ENCODE data around the gene BRD9. TPM values are rescaled to one million over a fixed set of nuclear protein-coding genes. Genes with fewer than 3 reads are reported as not detected.
"Not testable (repeated sequence)": the region's sequence is repeated elsewhere in the genome, so short reads cannot be mapped to it uniquely, and the experiment has no call there.

The BRD9 gene
- total RNA-seq, 1 donor from 2014 or later, result 53.0 TPM

DNA sequence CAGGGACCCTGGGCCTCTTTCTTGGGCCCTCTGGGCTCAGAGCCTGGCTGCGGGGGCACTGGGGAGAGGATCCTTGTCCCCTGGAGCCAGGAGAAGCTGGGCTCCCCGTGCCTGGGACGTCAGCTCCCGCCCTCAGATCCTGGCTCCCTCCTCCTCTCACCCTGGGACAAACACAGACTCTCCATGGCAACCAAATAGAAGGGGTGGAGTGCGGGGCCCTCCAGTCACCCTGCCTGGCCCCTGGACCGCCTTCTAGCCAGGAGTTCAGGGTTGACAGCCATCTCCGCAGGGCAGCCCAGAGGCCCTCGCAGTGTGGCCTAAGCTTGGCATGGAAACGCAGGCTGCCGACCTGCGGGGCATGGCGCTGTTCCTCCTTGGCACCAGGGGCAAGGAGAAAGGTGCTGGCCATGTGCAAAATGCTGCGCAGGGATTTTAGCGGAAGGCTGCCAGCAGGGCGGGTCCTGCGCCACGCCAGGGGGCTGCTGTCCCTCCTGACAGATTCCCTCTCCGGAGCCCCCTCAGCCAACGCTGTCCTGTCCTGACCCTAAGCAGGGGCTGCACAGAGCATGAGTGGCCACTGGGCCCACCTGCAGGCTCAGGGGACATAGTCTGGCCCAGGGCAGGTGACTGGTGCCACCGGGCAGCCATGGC, 42.8 kb downstream of the BRD9 start:
- Mint-ChIP-seq H3K9me3 (ENCODE audit: unreplicated experiment) (no peaks in the 10 kb centered on the region), H3K27me3 (ENCODE audit: unreplicated experiment) (peaks cover 30% of the 10 kb centered on the region), H3K4me3 (ENCODE audit: unreplicated experiment) (no peak overlapping the region), H3K36me3 (ENCODE audit: low read depth, unreplicated experiment) (peaks cover 12% of the 10 kb centered on the region), H3K4me1 (ENCODE audit: unreplicated experiment) (peaks cover 2% of the 10 kb centered on the region), H3K27ac (ENCODE audit: unreplicated experiment) (no peak overlapping the region)
- DNase-seq (ENCODE audit: low spot score), result no peak
- TF ChIP-seq, protein P1, sequence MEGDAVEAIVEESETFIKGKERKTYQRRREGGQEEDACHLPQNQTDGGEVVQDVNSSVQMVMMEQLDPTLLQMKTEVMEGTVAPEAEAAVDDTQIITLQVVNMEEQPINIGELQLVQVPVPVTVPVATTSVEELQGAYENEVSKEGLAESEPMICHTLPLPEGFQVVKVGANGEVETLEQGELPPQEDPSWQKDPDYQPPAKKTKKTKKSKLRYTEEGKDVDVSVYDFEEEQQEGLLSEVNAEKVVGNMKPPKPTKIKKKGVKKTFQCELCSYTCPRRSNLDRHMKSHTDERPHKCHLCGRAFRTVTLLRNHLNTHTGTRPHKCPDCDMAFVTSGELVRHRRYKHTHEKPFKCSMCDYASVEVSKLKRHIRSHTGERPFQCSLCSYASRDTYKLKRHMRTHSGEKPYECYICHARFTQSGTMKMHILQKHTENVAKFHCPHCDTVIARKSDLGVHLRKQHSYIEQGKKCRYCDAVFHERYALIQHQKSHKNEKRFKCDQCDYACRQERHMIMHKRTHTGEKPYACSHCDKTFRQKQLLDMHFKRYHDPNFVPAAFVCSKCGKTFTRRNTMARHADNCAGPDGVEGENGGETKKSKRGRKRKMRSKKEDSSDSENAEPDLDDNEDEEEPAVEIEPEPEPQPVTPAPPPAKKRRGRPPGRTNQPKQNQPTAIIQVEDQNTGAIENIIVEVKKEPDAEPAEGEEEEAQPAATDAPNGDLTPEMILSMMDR (IDR thresholded peaks at IDR 0.05; ENCODE audit: unreplicated experiment), result no peak

DNA sequence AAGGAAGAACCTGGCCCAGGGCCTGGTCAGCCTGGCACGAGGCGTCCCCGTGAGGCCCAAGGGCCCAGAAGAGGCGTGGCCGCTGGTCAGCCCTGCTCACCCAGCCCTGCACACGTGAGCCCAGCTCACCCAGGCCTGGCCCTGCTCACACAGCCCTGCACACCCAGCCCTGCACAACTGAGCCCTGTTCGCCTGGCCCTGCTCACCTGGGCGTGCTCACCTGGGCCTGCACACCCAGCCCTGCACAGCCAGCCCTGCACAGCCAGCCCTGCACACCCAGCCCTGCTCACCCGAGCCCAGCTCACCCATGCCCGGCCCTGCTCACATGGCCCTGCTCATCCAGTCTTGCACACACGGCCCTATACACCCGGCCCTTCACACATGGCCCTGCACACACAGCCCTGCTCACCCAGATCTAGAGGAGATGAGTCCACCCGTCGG, 43.9 kb downstream of the BRD9 start:
- TF ChIP-seq, protein P1 (IDR thresholded peaks at IDR 0.05; ENCODE audit: unreplicated experiment), result no peak
- Mint-ChIP-seq H3K36me3 (ENCODE audit: low read depth, unreplicated experiment) (peaks cover 12% of the 10 kb centered on the region), H3K4me1 (ENCODE audit: unreplicated experiment) (peaks cover 2% of the 10 kb centered on the region), H3K9me3 (ENCODE audit: unreplicated experiment) (no peaks in the 10 kb centered on the region), H3K27ac (ENCODE audit: unreplicated experiment) (no peak overlapping the region), H3K27me3 (ENCODE audit: unreplicated experiment) (peaks cover 31% of the 10 kb centered on the region), H3K4me3 (ENCODE audit: unreplicated experiment) (no peak overlapping the region)
- DNase-seq (ENCODE audit: low spot score), result no peak

DNA sequence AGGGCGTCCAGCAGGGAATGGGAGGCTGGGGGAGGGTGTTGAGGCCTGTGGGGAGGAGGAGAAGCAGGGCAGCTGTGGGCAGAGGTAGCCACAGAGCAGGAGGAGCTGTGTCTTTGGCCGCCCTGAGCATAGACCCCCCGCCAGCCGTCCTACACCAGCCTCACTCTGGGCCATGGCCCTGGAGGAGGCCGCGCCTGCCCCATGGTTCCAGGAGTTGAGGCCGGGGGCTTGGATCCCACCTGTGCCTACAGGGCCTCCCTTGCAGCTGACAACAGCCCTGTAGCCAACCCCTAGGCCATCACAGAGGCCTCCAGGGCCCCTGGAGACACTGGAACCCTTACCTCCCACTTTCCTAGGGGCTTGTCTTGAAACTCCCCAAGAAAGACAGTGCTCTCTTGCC, 44.9 kb downstream of the BRD9 start:
- not testable (repeated sequence) for H3K9me3 Mint-ChIP-seq (ENCODE audit: unreplicated experiment); H3K4me1 Mint-ChIP-seq (ENCODE audit: unreplicated experiment); H3K27ac Mint-ChIP-seq (ENCODE audit: unreplicated experiment); H3K4me3 Mint-ChIP-seq (ENCODE audit: unreplicated experiment); DNase-seq (ENCODE audit: low spot score)
- H3K36me3 Mint-ChIP-seq (ENCODE audit: low read depth, unreplicated experiment), result peaks cover 12% of the 10 kb centered on the region
- H3K27me3 Mint-ChIP-seq (ENCODE audit: unreplicated experiment), result peaks cover 28% of the 10 kb centered on the region

DNA sequence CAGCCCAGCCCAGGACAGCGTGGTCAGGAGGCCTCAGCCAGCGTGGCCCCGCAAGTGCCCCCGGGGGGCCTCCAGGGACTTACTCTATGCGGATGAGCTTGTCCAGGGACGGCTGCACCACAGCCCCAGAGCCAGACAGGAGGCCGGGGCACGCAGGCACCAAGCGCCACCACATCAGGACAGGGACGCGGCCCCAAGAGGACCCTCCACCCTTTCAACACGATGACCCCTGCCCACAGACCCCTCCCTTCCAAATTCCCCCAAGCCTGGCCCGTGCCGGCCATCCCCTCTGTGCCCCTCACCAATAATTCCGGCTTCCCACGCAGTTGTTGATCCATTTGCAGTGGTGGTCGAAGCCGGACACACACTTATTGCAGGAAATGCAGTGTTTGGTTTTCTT, 45.4 kb downstream of the BRD9 start:
- H3K36me3 Mint-ChIP-seq (ENCODE audit: low read depth, unreplicated experiment); H3K9me3 Mint-ChIP-seq (ENCODE audit: unreplicated experiment); H3K4me3 Mint-ChIP-seq (ENCODE audit: unreplicated experiment); H3K27ac Mint-ChIP-seq (ENCODE audit: unreplicated experiment); H3K4me1 Mint-ChIP-seq (ENCODE audit: unreplicated experiment); DNase-seq (ENCODE audit: low spot score): not testable (repeated sequence)
- peaks cover 26% of the 10 kb centered on the region for H3K27me3 Mint-ChIP-seq (ENCODE audit: unreplicated experiment)

DNA sequence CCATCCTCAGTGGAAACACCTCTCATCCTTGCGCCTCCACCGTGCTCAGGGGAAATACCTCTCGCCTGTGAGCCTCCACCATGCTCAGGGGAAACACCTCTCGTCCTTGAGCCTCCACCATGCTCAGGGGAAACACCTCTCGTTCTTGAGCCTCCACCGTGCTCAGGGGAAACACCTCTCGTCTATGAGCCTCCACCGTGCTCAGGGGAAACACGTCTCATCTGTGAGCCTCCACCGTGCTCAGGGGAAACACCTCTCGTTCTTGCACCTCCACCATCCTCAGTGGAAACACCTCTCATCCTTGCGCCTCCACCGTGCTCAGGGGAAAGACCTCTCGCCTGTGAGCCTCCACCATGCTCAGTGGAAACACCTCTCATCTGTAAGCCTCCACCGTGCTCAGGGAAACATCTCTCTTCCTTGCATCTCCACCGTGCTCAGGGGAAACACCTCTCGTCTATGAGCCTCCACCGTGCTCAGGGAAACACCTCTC, 46.0 kb downstream of the BRD9 start:
- peaks cover 24% of the 10 kb centered on the region for H3K27me3 Mint-ChIP-seq (ENCODE audit: unreplicated experiment)
- not testable (repeated sequence) for H3K4me1 Mint-ChIP-seq (ENCODE audit: unreplicated experiment); H3K9me3 Mint-ChIP-seq (ENCODE audit: unreplicated experiment); H3K36me3 Mint-ChIP-seq (ENCODE audit: low read depth, unreplicated experiment); H3K27ac Mint-ChIP-seq (ENCODE audit: unreplicated experiment); DNase-seq (ENCODE audit: low spot score)
- H3K4me3 Mint-ChIP-seq (ENCODE audit: unreplicated experiment), result peak overlapping the region; percentile 2

DNA sequence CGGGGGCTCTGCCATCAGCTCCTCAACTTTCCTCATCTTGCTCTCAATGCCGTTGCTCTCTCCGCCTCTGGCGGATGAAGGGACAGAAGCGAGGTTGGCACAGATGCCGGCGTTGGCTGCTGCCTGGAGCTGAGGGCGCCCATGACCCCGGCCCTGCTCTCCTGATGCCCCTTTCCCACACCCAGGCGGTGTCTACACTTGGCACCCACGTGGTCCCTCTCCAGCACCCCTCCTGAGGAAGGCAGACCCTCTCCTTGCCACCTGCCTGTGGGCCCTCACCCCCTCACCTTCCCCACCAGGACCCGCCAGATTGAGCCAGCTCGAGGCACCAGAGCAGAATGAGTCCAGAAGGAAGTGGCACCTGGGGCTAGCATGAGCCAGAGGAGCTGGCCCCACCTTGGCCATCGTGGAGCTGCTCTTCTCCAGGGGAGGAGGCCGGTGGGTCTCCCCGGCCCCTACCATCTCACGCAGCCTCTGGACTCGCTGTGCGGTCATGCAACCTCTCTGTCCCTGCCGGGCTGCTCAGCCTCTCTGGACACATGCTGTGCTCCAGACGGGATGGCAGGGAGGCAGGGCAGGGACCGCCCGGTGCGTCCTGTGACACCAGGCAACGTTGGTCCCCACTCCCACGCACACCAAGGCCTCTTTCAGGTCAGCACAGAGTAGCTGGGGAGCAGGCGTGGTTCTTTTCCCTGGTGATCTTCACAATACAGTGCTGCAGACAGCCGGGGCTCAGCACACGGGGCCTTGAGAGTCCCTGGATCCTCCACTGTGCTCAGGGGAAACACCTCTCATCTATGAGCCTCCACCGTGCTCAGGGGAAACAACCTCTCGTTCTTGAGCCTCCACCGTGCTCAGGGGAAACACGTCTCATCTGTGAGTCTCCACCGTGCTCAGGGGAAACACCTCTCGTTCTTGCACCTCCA, 46.7 kb downstream of the BRD9 start:
- H3K4me3 Mint-ChIP-seq (ENCODE audit: unreplicated experiment), result peak overlapping the region; percentile 2
- not testable (repeated sequence) for H3K4me1 Mint-ChIP-seq (ENCODE audit: unreplicated experiment); DNase-seq (ENCODE audit: low spot score); H3K27ac Mint-ChIP-seq (ENCODE audit: unreplicated experiment); H3K9me3 Mint-ChIP-seq (ENCODE audit: unreplicated experiment)
- peaks cover 11% of the 10 kb centered on the region for H3K36me3 Mint-ChIP-seq (ENCODE audit: low read depth, unreplicated experiment)
- H3K27me3 Mint-ChIP-seq (ENCODE audit: unreplicated experiment), result peaks cover 24% of the 10 kb centered on the region

DNA sequence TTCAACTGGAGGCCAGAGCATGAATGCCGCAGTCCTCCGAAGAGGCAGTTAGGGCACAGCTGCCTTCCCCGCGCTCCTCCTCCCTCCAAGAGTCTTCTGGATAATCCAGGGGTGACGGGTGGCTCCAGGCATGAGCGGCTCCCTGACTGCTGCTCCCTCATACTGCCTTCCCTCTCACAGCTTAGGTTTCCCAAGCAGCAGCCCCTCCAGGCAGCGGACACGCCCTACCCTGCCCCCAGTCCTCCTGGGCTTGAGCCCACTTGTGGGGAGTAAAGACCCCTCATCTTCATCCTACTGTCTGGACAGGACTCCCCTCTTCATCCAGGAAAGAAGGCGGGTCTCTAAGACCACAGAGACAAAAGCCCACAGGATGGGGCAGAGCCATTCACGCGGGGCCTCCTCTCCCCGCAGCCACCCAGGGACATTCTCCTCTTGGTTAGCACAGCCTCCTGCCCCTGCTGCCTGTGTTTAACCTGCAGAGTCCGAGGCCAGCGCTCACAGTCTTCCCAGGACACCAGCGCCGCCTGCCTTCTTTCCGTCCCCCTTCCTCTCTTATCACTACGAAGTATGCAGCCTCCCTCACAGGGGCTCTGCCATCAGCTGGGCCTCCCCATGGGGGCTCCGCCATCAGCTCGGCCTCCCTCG, 47.4 kb downstream of the BRD9 start:
- peaks cover 24% of the 10 kb centered on the region for H3K27me3 Mint-ChIP-seq (ENCODE audit: unreplicated experiment)
- H3K4me3 Mint-ChIP-seq (ENCODE audit: unreplicated experiment); H3K4me1 Mint-ChIP-seq (ENCODE audit: unreplicated experiment); DNase-seq (ENCODE audit: low spot score); H3K9me3 Mint-ChIP-seq (ENCODE audit: unreplicated experiment): not testable (repeated sequence)
- H3K36me3 Mint-ChIP-seq (ENCODE audit: low read depth, unreplicated experiment), result peaks cover 11% of the 10 kb centered on the region
- H3K27ac Mint-ChIP-seq (ENCODE audit: unreplicated experiment), result peak overlapping the region; percentile 13

DNA sequence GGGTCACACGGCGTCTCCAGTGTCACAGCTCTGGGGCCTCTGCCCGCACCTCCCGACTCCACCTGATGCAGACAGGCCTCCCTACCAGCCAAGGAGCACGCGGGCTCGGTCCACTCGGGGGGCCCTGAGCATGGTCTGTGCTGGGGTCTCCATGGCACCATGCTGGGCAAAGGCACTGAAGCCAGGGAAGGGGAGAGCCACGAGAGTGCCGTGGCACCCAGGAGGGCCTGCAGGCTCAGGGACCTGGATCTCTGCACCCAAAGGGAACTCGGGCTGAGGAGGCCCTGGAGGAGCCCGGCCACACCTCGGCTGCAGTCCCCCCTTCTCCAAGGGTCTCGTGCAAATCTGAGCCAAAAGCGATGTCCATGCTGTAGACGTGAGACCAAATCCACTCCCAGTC, 48.2 kb downstream of the BRD9 start:
- not testable (repeated sequence) for H3K4me1 Mint-ChIP-seq (ENCODE audit: unreplicated experiment); H3K9me3 Mint-ChIP-seq (ENCODE audit: unreplicated experiment); H3K4me3 Mint-ChIP-seq (ENCODE audit: unreplicated experiment); H3K27ac Mint-ChIP-seq (ENCODE audit: unreplicated experiment); DNase-seq (ENCODE audit: low spot score)
- H3K36me3 Mint-ChIP-seq (ENCODE audit: low read depth, unreplicated experiment), result peaks cover 11% of the 10 kb centered on the region
- H3K27me3 Mint-ChIP-seq (ENCODE audit: unreplicated experiment), result peaks cover 22% of the 10 kb centered on the region

DNA sequence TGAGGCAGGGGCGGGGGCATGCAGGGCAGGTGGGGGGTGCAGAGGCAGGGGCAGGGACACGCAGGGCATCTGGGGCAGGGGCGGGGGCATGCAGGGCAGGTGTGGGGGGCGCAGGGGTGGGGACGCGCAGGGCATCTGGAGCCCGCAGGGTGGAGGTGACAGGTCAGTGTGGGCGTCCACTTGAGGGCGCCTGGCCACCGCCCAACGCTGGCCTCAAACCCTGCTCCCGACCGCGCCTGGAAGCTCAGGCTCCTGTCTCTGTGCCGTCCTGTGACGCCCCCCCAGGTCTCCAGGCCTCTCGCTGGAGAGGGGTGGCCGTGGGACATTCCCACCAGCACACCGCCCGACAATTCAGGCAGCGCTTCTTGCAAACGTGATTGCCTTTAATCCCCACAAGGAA, 48.7 kb downstream of the BRD9 start:
- not testable (repeated sequence) for DNase-seq (ENCODE audit: low spot score); H3K27ac Mint-ChIP-seq (ENCODE audit: unreplicated experiment); H3K4me3 Mint-ChIP-seq (ENCODE audit: unreplicated experiment); H3K4me1 Mint-ChIP-seq (ENCODE audit: unreplicated experiment); H3K9me3 Mint-ChIP-seq (ENCODE audit: unreplicated experiment)
- H3K36me3 Mint-ChIP-seq (ENCODE audit: low read depth, unreplicated experiment), result peaks cover 11% of the 10 kb centered on the region
- peaks cover 21% of the 10 kb centered on the region for H3K27me3 Mint-ChIP-seq (ENCODE audit: unreplicated experiment)
